Measurements from ENCODE around the gene ATP6V1B1.

DNA sequence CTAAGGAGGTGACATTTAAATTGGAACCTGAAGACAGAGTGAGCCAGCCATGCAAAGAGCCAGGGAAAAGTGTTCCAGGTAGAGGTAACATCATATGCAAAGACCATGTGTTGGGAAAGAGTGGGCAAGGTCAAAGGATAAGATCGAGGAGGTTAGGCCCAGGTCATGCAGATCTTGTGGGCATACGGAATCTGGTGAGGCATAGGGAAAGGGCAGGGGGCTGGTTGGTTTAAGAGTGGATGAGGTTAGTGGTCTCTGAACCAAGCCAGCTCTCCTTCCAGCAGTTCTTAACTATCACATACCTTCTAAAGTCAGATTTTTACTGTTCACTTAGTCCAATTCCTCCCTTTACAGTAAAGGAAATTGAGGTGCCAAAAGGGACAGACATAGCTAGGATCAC, 45.7 kb downstream of the ATP6V1B1 start:
- TF ChIP-seq CTCF (optimal IDR thresholded peaks at IDR 0.05 in 1 of 3, IDR thresholded peaks at IDR 0.05 in 1 of 3, conservative IDR thresholded peaks at IDR 0.05 in 1 of 3; ENCODE audit: extremely low read depth in 1 of 3, insufficient read depth in 2 of 3, low read length in 3 of 3) (no peak), EZH2 (IDR thresholded peaks at IDR 0.05; ENCODE audit: low read length) (no peak)

All from keratinocyte (primary cell).